Esophagus (tissue), 2 donors: Measurements from ENCODE around the gene FAN1. TPM values are rescaled to one million over a fixed set of nuclear protein-coding genes. Genes with fewer than 3 reads are reported as not detected.
"Not testable (repeated sequence)": the region's sequence is repeated elsewhere in the genome, so short reads cannot be mapped to it uniquely, and the experiment has no call there.

Experiments used
- H3K27ac ChIP-seq, 2 donors: one replicate each; pipeline ENCODE4 v1.5.1; 2013; ENCODE audit warnings: low read depth in 2 of 2, mild to moderate bottlenecking in 2 of 2, inconsistent platforms in 1 of 2, low read length in 1 of 2, moderate library complexity in 1 of 2
- H3K27me3 ChIP-seq, 2 donors: one replicate each; pipeline ENCODE4 v1.6.1; 2013; ENCODE audit warnings: low read length in 2 of 2, control low read depth in 1 of 2, mild to moderate bottlenecking in 1 of 2; ENCODE audit not compliant: insufficient read depth in 2 of 2, control insufficient read depth in 1 of 2
- H3K36me3 ChIP-seq, 2 donors: one replicate each; pipeline ENCODE4 v1.6.1; 2013; ENCODE audit warnings: low read length in 1 of 2; ENCODE audit not compliant: control insufficient read depth in 2 of 2, insufficient read depth in 2 of 2
- H3K4me1 ChIP-seq, 2 donors: one replicate each; pipeline ENCODE4 v1.6.1; 2013; ENCODE audit warnings: low read length in 1 of 2; ENCODE audit not compliant: control insufficient read depth in 2 of 2, insufficient read depth in 2 of 2
- H3K4me3 ChIP-seq, 2 donors: one replicate each; pipeline ENCODE4 v1.5.1; 2013; ENCODE audit warnings: low read length in 2 of 2, mild to moderate bottlenecking in 2 of 2, low read depth in 1 of 2, moderate library complexity in 1 of 2
- H3K9me3 ChIP-seq, 2 donors: one replicate each; pipeline ENCODE4 v1.6.1; 2013; ENCODE audit warnings: mild to moderate bottlenecking in 2 of 2, low read depth in 1 of 2, low read length in 1 of 2, moderate library complexity in 1 of 2; ENCODE audit not compliant: control insufficient read depth in 2 of 2, insufficient read depth in 1 of 2
- WGBS, 2 donors: extraction: QIAGEN DNeasy Blood & Tissue Kit; methylation state at CpG; one replicate each; pipeline ENCODE4 v1.1.7; 2013; 5-methylcytosine and 5-hydroxymethylcytosine counted together
- polyA plus RNA-seq, 2 donors: library from polyadenylated mRNA; stranded (reverse); fragments of 200-250 nt; gene quantifications; one replicate each; pipeline ENCODE4 v1.2.3, GENCODE V29; 2013
- donor health status: healthy with polysubstance abuse.
- donor health status: Bipolar disorder and iron deficiency.

Gene FAN1
- 1 to 10 TPM; 6.6 to 8.3 TPM for polyA plus RNA-seq

GRCh38 chr15:30903497-30904187 lies at the start of gene FAN1:
Gene FAN1, plus strand, starts transcription at chr15:30903915. Its CDS starts 749 bp downstream, at chr15:30904664.
- H3K4me1 ChIP-seq, result no peaks in the 10 kb centered on the region
- WGBS, 2 donors, result 0 to 1% methylated on average over 54 to 65 of the region's 65 CpGs
- no peaks in the 10 kb centered on the region for H3K9me3 ChIP-seq
- H3K27me3 ChIP-seq, result no peaks in the 10 kb centered on the region
- H3K27ac ChIP-seq, result peak within 1 kb of the TSS; percentile 50 to 68
- H3K4me3 ChIP-seq, result peak within 1 kb of the TSS; percentile 54 to 77
- no peaks in the 10 kb centered on the region for H3K36me3 ChIP-seq

DNA sequence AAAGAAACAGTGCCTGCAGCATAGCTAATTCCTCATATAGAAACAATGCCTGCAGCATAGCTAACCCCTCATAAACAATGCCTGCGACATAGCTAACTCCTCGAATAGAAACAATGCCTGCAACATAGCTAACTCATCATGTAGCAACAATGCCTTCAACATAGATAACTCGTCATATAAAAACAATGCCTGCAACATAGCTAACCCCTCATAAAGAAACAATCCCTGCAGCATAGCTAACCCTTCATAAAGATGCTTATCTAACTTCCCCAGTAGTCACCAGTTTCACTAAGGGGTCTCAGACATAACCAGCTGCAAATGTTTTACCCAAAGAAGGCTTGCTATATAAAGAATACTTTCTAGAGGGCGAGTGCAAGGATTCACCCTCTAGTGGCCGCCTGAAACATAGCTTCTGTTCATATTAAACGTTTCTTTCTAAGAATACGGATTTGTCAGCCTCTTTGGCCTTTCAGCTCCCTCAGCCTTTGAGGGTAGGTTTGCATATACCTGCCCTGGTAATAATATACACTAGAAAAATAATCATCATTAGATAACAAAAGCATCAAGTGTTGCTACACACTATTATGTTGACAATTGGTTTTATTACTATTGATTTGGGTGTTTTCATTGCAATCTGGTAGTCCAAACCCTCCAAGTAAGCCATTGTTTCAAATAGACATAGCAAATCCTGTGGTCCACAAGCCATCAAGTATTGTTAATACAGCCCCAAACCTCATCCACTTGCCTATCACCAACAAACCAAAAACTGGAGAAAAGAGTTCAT lies 44.4 kb upstream of the FAN1 start:
- no peaks in the 10 kb centered on the region for H3K36me3 ChIP-seq
- no peak overlapping the region for H3K27ac ChIP-seq
- 18 to 20% methylated on average over 7 of the region's 7 CpGs for whole genome bisulfite sequencing, 2 donors
- no peak overlapping the region for H3K4me3 ChIP-seq
- no peaks in the 10 kb centered on the region for H3K27me3 ChIP-seq
- H3K4me1 ChIP-seq, result no peaks in the 10 kb centered on the region
- H3K9me3 ChIP-seq, result no peaks in the 10 kb centered on the region

GRCh38 chr15:30865257-30865656 lies 38.5 kb upstream of the FAN1 start:
- H3K4me3 ChIP-seq, result no peak overlapping the region
- no peaks in the 10 kb centered on the region for H3K36me3 ChIP-seq
- H3K4me1 ChIP-seq, result no peaks in the 10 kb centered on the region
- H3K27ac ChIP-seq, result no peak overlapping the region
- H3K9me3 ChIP-seq, result no peaks in the 10 kb centered on the region
- no peaks in the 10 kb centered on the region for H3K27me3 ChIP-seq

DNA sequence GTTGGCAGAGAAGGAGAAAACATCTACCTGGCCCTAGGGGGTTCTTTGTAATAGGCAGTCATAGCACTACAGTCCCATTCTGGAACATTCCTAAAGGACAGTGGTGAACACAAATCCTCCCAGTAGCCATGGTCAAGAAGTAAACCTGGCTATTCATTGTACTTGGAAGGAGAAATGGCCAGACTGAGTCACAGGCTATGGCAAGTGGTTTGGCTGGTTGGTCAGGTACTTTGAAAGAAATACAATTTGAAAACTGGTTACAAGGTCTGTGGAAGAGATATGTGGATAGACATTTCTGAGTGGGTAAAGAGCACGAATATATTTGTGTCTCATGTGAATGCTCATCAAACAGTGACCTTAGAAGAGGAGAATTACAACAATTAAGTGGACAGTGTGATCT lies 33.0 kb upstream of the FAN1 start:
- H3K27ac ChIP-seq, result no peak overlapping the region
- H3K4me3 ChIP-seq, result no peak overlapping the region
- H3K9me3 ChIP-seq, result no peaks in the 10 kb centered on the region
- H3K36me3 ChIP-seq, result no peaks in the 10 kb centered on the region
- no peaks in the 10 kb centered on the region for H3K27me3 ChIP-seq
- no peaks in the 10 kb centered on the region for H3K4me1 ChIP-seq
- WGBS, 2 donors, result 80 to 81% methylated on average over 1 of the region's 1 CpG

- Histone ChIP-seq H3K4me1 (no peaks in the 10 kb centered on the region), H3K36me3 (no peaks in the 10 kb centered on the region), H3K9me3 (no peaks in the 10 kb centered on the region), H3K27me3 (no peaks in the 10 kb centered on the region), H3K27ac (no peak overlapping the region), H3K4me3 (no peak overlapping the region)
- WGBS, 2 donors, result 63 to 79% methylated on average over 1 of the region's 1 CpG
Measured at GRCh38 chr15:30872341-30872748, 31.4 kb upstream of the FAN1 start.

- no peaks in the 10 kb centered on the region for H3K9me3 ChIP-seq
- H3K27ac ChIP-seq, result no peak overlapping the region
- no peaks in the 10 kb centered on the region for H3K36me3 ChIP-seq
- H3K4me1 ChIP-seq, result no peaks in the 10 kb centered on the region
- H3K27me3 ChIP-seq, result no peaks in the 10 kb centered on the region
- no peak overlapping the region for H3K4me3 ChIP-seq
Measured at GRCh38 chr15:30877070-30877469, 26.6 kb upstream of the FAN1 start.

DNA sequence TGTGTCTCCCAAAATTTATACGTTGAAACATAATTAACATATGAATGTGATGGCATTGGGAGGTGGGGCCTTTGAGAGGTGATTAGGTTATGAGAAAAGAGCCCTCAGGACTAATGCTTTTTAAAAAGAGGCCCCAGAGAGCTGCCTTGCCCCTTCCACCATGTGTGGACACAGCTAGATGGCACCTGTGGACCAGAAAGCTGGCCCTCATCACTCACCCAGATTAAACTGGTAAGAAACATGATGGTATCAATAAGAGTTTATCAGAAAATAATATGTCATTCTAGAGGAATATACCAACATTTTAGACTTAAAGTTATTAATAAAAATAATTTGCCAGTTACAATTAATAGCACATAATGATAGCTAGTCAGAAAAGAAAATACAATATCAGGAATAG lies 25.2 kb upstream of the FAN1 start:
- Histone ChIP-seq H3K4me1 (no peaks in the 10 kb centered on the region), H3K9me3 (no peaks in the 10 kb centered on the region), H3K27ac (no peak overlapping the region), H3K36me3 (no peaks in the 10 kb centered on the region), H3K27me3 (no peaks in the 10 kb centered on the region), H3K4me3 (no peak overlapping the region)
- WGBS, 2 donors, result 55 to 67% methylated on average over 1 of the region's 1 CpG

DNA sequence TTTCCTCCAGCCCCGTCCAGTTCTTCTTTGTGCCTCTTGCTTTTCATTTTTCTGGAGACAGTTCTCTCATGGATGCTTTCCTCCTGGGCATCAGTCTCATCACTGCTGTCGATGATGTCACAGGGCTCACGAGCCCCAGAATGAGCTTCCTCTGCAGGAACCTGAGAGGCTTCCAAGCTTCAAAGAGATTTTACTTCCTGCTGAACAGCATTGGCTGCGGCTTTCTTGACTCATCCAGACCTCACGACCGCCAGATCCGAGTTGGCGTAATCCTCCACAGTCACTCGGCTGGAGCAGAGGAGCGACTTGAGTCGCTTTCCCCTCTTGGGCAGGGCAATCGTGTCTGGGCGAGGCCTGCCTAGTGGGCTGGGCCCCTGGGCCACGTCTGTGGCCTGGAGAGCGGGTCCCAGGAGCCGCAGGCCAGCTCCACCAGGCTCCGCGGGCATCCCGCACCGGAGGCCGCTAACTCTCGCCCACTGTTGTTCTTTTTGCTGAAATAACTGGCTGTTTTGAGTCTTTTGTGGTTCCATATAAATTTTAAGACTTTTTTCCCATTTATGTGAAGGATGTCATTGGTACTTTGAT lies 20.8 kb upstream of the FAN1 start:
- WGBS, 2 donors, result 83 to 84% methylated on average over 22 of the region's 22 CpGs
- H3K9me3 ChIP-seq, result no peaks in the 10 kb centered on the region
- H3K4me3 ChIP-seq, result no peak overlapping the region
- no peaks in the 10 kb centered on the region for H3K4me1 ChIP-seq
- H3K27me3 ChIP-seq, result no peaks in the 10 kb centered on the region
- H3K36me3 ChIP-seq, result no peaks in the 10 kb centered on the region
- no peak overlapping the region for H3K27ac ChIP-seq

DNA sequence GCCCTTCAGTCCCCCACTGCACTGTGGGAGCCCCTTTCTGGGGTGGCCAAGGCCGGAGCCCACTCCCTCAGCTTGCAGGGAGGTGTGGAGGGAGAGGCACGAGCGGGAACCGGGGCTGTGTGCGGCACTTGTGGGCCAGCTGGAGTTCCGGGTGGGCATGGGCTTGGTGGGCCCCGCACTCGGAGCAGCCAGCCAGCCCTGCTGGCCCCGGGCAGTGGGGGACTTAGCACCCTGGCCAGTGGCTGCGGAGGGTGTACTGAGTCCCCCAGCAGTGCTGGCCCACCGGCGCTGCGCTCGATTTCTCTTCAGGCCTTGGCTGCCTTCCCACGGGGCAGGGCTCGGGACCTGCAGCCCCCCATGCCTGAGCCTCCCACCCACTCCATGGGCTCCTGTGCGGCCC lies 20.0 kb upstream of the FAN1 start:
- WGBS, 2 donors, result 91 to 93% methylated on average over 16 to 17 of the region's 17 CpGs
- H3K27me3 ChIP-seq, H3K4me1 ChIP-seq, H3K36me3 ChIP-seq, H3K9me3 ChIP-seq, H3K4me3 ChIP-seq, H3K27ac ChIP-seq: not testable (repeated sequence)
